ENCODE data around the gene MAML3. TPM values are rescaled to one million over a fixed set of nuclear protein-coding genes. Genes with fewer than 3 reads are reported as not detected.

Gene MAML3
- total RNA-seq, 6 experiments from 2014 or later: 1.2 to 1.9 (median 1.6) TPM

GRCh38 chr4:139813881-139814280, 340.1 kb downstream of the MAML3 start:
- H3K27me3 Mint-ChIP-seq (ENCODE audit: insufficient read depth): no peaks in the 10 kb centered on the region; the same call in 1 of the 2 replicates
- TF ChIP-seq CTCF (IDR thresholded peaks at IDR 0.05): no peak
- H3K4me3 Mint-ChIP-seq: no peak overlapping the region
- H3K27ac Mint-ChIP-seq: no peak overlapping the region
- peaks cover 4% of the 10 kb centered on the region; the same call in 1 of the 2 replicates for H3K9me3 Mint-ChIP-seq
- no peak for DNase-seq
- H3K36me3 Mint-ChIP-seq (ENCODE audit: low read depth): peaks cover 14% of the 10 kb centered on the region
- H3K4me1 Mint-ChIP-seq (ENCODE audit: low read depth): peaks cover 42% of the 10 kb centered on the region

GRCh38 chr4:139810710-139811109, 343.3 kb downstream of the MAML3 start:
- Mint-ChIP-seq H3K4me3 (no peak overlapping the region), H3K27ac (no peak overlapping the region), H3K9me3 (peaks cover 4% of the 10 kb centered on the region; the same call in 1 of the 2 replicates), H3K4me1 (ENCODE audit: low read depth) (peaks cover 27% of the 10 kb centered on the region), H3K36me3 (ENCODE audit: low read depth) (peaks cover 14% of the 10 kb centered on the region), H3K27me3 (ENCODE audit: insufficient read depth) (no peaks in the 10 kb centered on the region; the same call in none of the 2 replicates)
- DNase-seq: no peak
- no peak for TF ChIP-seq CTCF (IDR thresholded peaks at IDR 0.05)

DNA sequence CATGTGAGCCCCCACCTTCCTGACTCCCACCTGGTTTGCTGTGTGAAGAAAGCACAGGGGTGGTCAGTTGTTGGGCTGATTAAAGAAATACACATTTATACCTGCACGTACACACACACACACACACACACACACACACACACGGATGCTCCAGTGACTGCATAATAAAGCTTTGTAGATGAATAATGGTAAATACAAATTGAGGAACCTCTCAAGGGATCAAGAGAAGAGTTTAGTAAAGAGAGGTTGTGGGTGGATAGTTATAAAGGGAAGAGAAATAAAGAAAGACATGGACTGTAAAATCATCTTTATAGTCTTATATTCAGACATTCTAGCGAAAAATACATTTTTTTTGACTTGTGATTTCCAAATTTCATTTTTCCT, 344.2 kb downstream of the MAML3 start:
- Mint-ChIP-seq H3K4me3 (no peak overlapping the region), H3K9me3 (peaks cover 4% of the 10 kb centered on the region; the same call in 1 of the 2 replicates), H3K36me3 (ENCODE audit: low read depth) (peaks cover 14% of the 10 kb centered on the region), H3K27ac (no peak overlapping the region), H3K27me3 (ENCODE audit: insufficient read depth) (no peaks in the 10 kb centered on the region; the same call in none of the 2 replicates), H3K4me1 (ENCODE audit: low read depth) (peaks cover 17% of the 10 kb centered on the region)
- DNase-seq: no peak
- TF ChIP-seq CTCF (IDR thresholded peaks at IDR 0.05): no peak

- TF ChIP-seq CTCF (IDR thresholded peaks at IDR 0.05): no peak
- no peaks in the 10 kb centered on the region; the same call in none of the 2 replicates for H3K27me3 Mint-ChIP-seq (ENCODE audit: insufficient read depth)
- H3K4me3 Mint-ChIP-seq: no peak overlapping the region
- H3K9me3 Mint-ChIP-seq: peaks cover 4% of the 10 kb centered on the region; the same call in 1 of the 2 replicates
- no peak overlapping the region for H3K27ac Mint-ChIP-seq
- no peak for DNase-seq
- H3K36me3 Mint-ChIP-seq (ENCODE audit: low read depth): peaks cover 14% of the 10 kb centered on the region
- H3K4me1 Mint-ChIP-seq (ENCODE audit: low read depth): peaks cover 10% of the 10 kb centered on the region
These were observed 344.9 kb downstream of the MAML3 start for GRCh38 chr4:139808808-139809756.

DNA sequence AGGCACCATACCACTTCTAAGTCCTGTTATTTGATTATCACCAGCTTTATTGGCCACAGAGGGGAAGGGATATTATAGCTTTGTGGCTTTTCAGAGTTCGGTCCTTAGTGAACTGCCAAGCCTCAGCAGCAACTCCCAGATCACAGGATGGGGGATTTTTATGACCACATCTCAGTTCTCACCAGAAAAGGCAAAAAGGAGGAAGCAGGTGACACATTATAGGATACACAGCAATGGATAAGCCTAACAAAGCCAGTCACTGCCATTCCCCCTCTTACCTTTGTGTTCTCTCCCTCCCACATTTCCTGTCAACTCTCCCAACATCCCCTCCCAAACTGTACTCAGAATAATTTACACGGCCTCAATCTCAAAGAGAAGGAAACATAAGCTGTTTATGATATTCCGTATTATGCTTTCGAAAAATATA, 345.6 kb downstream of the MAML3 start:
- DNase-seq: no peak
- no peak for TF ChIP-seq CTCF (IDR thresholded peaks at IDR 0.05)
- Mint-ChIP-seq H3K4me1 (ENCODE audit: low read depth) (peaks cover 5% of the 10 kb centered on the region; the same call in 1 of the 2 replicates), H3K4me3 (no peak overlapping the region), H3K27ac (no peak overlapping the region), H3K36me3 (ENCODE audit: low read depth) (peaks cover 14% of the 10 kb centered on the region), H3K27me3 (ENCODE audit: insufficient read depth) (no peaks in the 10 kb centered on the region; the same call in 1 of the 2 replicates), H3K9me3 (peaks cover 4% of the 10 kb centered on the region; the same call in 1 of the 2 replicates)

Measured in HFFc6 (cell line).